Measurements from ENCODE around the gene OVOL1. TPM values are rescaled to one million over a fixed set of nuclear protein-coding genes. Genes with fewer than 3 reads are reported as not detected.

The OVOL1 gene
- total RNA-seq, 1 experiment from 2014 or later = 10.5 TPM

DNA sequence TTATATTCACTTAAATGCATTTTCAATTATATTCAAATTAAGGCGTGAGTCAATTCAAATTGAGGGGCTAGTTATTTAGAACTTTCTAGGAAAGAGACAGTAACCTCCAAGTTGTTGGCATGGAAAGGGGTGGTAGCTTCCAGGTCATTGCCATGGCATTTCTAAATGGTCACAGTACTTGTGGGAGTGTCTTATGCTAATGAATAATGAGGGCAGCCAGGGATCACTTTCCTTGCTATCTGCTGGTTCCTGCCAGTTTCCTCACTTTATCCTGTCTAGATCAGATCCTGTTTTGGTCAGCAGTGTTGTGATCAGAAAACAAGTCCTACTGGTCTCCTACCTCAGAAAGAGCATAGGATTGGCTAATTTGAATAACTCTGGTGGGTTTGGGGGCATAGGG, 44.5 kb upstream of the OVOL1 start:
- Histone ChIP-seq H4K20me1 (ENCODE audit: insufficient read depth) (no peaks in the 10 kb centered on the region), H3F3A (ENCODE audit: insufficient read depth, low read depth) (peaks cover 4% of the 10 kb centered on the region; the same call in 1 of the 2 replicates), H3K27ac (no peak overlapping the region), H3K9me3 (ENCODE audit: insufficient read depth, low read depth) (no peaks in the 10 kb centered on the region), H2AFZ (no peak overlapping the region), H3K4me1 (replicated peaks; ENCODE audit: insufficient read depth) (0 out of 2 replicates have a peak, but pooled peaks cover 4% of the 10 kb centered on the region), H3K4me2 (no peak overlapping the region), H3K27me3 (ENCODE audit: insufficient read depth, low read depth) (peaks cover 8% of the 10 kb centered on the region; the same call in 1 of the 2 replicates), H3K79me2 (ENCODE audit: low read depth) (no peaks in the 10 kb centered on the region), H3K36me3 (ENCODE audit: low read depth) (no peaks in the 10 kb centered on the region), H3K9me2 (ENCODE audit: insufficient read depth) (no peaks in the 10 kb centered on the region), H3K4me3 (no peak overlapping the region)
- CTCF ChIA-PET = no interaction called here
- no TSS peak for BruUV-seq (replicated peaks)
- intact Hi-C loops (cut with micrococcal nuclease; ENCODE audit: unreplicated experiment) = no loop called here
- DNase-seq = no peak
- POLR2A ChIA-PET (ENCODE audit: unreplicated experiment) = no interaction called here
- TF ChIP-seq CTCF (conservative IDR thresholded peaks at IDR 0.05) (no peak), EZH2 (IDR thresholded peaks at IDR 0.05; ENCODE audit: low read depth) (no peak)

DNA sequence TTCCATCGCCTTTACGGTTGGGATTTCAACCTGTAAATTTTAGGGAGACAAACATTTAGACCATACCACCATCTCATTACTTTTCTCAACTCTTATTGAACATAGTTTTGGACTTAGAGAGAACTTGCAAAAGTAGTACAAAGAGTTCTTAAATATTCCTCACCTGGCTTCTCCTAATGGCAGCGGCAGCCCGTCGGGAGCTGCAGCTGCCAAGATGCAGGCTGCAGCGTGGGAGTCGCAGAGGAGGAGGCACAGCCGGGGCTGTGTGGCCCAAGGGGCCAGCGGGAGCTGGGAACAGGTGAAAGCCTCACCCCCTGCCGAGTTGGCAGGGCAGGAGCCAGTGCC, 43.2 kb upstream of the OVOL1 start:
- BruUV-seq (replicated peaks) = no TSS peak
- no peaks in the 10 kb centered on the region for H3K36me3 ChIP-seq (ENCODE audit: low read depth)
- H3K27ac ChIP-seq = no peak overlapping the region
- H2AFZ ChIP-seq = no peak overlapping the region
- H3K9me2 ChIP-seq (ENCODE audit: insufficient read depth) = no peaks in the 10 kb centered on the region; the same call in 1 of the 2 replicates
- no peak overlapping the region for H3K4me2 ChIP-seq
- H4K20me1 ChIP-seq (ENCODE audit: insufficient read depth) = no peaks in the 10 kb centered on the region
- DNase-seq = no peak
- intact Hi-C loops (cut with micrococcal nuclease; ENCODE audit: unreplicated experiment) = loop anchor here (2.0 kb wide), 1 partner anchor 73 kb away; no protein-coding TSS in a partner anchor
- H3K27me3 ChIP-seq (ENCODE audit: insufficient read depth, low read depth) = peaks cover 8% of the 10 kb centered on the region; the same call in 1 of the 2 replicates
- H3F3A ChIP-seq (ENCODE audit: insufficient read depth, low read depth) = peaks cover 4% of the 10 kb centered on the region; the same call in 1 of the 2 replicates
- CTCF ChIA-PET = interaction anchor here (0.7 kb wide), 1 partner anchor 258 kb away, joined by 3 read pairs; the partner anchor contains the start of genes BANF1 and EIF1AD
- no peak overlapping the region for H3K4me3 ChIP-seq
- H3K4me1 ChIP-seq (replicated peaks; ENCODE audit: insufficient read depth) = 0 out of 2 replicates have a peak, but pooled peaks cover 4% of the 10 kb centered on the region
- H3K9me3 ChIP-seq (ENCODE audit: insufficient read depth, low read depth) = no peaks in the 10 kb centered on the region
- H3K79me2 ChIP-seq (ENCODE audit: low read depth) = no peaks in the 10 kb centered on the region
- TF ChIP-seq CTCF (conservative IDR thresholded peaks at IDR 0.05) (no peak), EZH2 (IDR thresholded peaks at IDR 0.05; ENCODE audit: low read depth) (no peak)
- POLR2A ChIA-PET (ENCODE audit: unreplicated experiment) = no interaction called here

DNA sequence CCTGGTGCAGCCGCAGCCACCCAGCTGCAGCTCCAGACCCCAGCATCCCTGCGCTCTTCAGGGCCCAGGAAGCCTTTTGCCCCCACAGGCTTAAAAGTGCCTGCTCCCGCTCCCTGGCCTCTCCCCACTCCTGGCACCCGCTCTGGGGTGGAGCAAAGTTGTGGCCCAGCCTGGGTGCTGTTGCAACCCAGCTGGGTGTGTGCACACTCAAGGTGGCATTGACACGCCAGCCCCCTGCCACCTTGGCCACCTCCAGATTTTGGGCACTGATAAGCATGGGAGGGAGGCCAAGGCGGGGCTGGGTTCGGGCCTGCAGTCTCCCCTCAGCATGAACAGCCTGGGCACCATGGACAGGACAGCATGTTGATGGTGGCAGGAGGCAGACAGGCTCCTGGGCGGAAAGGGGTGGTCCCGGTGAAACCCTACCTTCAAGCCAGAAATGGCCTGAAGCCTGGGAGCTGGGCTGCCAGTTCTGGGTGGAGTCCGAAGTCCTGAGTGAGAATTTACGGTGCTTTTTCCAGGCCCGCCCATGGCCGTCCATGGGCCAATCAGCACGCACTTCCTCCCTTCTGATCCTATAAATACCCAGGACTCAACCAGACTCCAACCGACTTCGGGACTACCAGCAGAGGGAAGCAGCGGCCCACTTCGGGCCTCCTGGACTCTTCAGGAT, 42.7 kb upstream of the OVOL1 start:
- Histone ChIP-seq H3K4me3 (no peak overlapping the region), H3K4me2 (peak overlapping the region; percentile 46), H3K36me3 (ENCODE audit: low read depth) (no peaks in the 10 kb centered on the region), H2AFZ (no peak overlapping the region; the same call in 1 of the 2 replicates), H3K9me2 (ENCODE audit: insufficient read depth) (no peaks in the 10 kb centered on the region; the same call in 1 of the 2 replicates), H3K79me2 (ENCODE audit: low read depth) (no peaks in the 10 kb centered on the region), H3F3A (ENCODE audit: insufficient read depth, low read depth) (peaks cover 4% of the 10 kb centered on the region; the same call in 1 of the 2 replicates), H4K20me1 (ENCODE audit: insufficient read depth) (no peaks in the 10 kb centered on the region), H3K27me3 (ENCODE audit: insufficient read depth, low read depth) (peaks cover 8% of the 10 kb centered on the region; the same call in 1 of the 2 replicates), H3K27ac (no peak overlapping the region), H3K9me3 (ENCODE audit: insufficient read depth, low read depth) (no peaks in the 10 kb centered on the region), H3K4me1 (replicated peaks; ENCODE audit: insufficient read depth) (0 out of 2 replicates have a peak, but pooled peaks cover 4% of the 10 kb centered on the region)
- intact Hi-C loops (cut with micrococcal nuclease; ENCODE audit: unreplicated experiment) = loop anchor here (2.0 kb wide), 1 partner anchor 73 kb away; no protein-coding TSS in a partner anchor
- CTCF ChIA-PET = interaction anchor here (0.7 to 1.0 kb wide), 3 partner anchors 25 to 258 kb away, joined by 3 to 9 read pairs (median 6); partner anchors contain the start of genes BANF1, EIF1AD and KAT5
- POLR2A ChIA-PET (ENCODE audit: unreplicated experiment) = interaction anchor here (0.6 kb wide), 1 partner anchor 163 kb away, joined by 3 read pairs; no protein-coding TSS in a partner anchor
- peak; percentile 28 to 72 for DNase-seq
- TF ChIP-seq EZH2 (IDR thresholded peaks at IDR 0.05; ENCODE audit: low read depth) = no peak
- TF ChIP-seq CTCF (conservative IDR thresholded peaks at IDR 0.05) = peak; percentile 81
- no TSS peak for BruUV-seq (replicated peaks)
